ENCODE data around the gene ASB9. TPM values are rescaled to one million over a fixed set of nuclear protein-coding genes. Genes with fewer than 3 reads are reported as not detected.
"Not testable (repeated sequence)": the region's sequence is repeated elsewhere in the genome, so short reads cannot be mapped to it uniquely, and the experiment has no call there.

The ASB9 gene
- total and polyA plus RNA-seq, 4 donors, result 2.4 to 11.3 (median 2.9) TPM

- TF ChIP-seq YY1 (IDR thresholded peaks at IDR 0.05) (no peak), GABPA (IDR thresholded peaks at IDR 0.05 in 1 of 2, conservative IDR thresholded peaks at IDR 0.05 in 1 of 2) (no peak), CTCF (IDR thresholded peaks at IDR 0.05; ENCODE audit: low read depth, low read length, missing input control) (no peak), NR2F2 (IDR thresholded peaks at IDR 0.05) (no peak)
Measured at GRCh38 chrX:15202454-15203177, 67.3 kb downstream of the ASB9 start (continued).

- no peak overlapping the region for H3K27ac ChIP-seq (ENCODE audit: low read depth in 1 of 2, low read length in 2 of 2)
- DNase-seq (ENCODE audit: low spot score), result no peak
- no peak overlapping the region for H3K4me3 ChIP-seq (ENCODE audit: low read depth in 1 of 3, low read length in 3 of 3)
- peaks cover 0 to 4% (median under 1%) of the 10 kb centered on the region in 4 donors for H3K4me1 ChIP-seq (ENCODE audit: control insufficient read depth in 4 of 4, insufficient read depth in 4 of 4, low read length in 3 of 4)
- no peaks in the 10 kb centered on the region for H3K9me3 ChIP-seq (ENCODE audit: control insufficient read depth in 4 of 4, low read length in 3 of 4)
- no peak overlapping the region for H3K9ac ChIP-seq (ENCODE audit: low read depth in 1 of 2, low read length in 2 of 2)
- 82% methylated on average over 2 of the region's 2 CpGs for WGBS
- no peaks in the 10 kb centered on the region for H3K36me3 ChIP-seq (ENCODE audit: control insufficient read depth in 4 of 4, insufficient read depth in 3 of 4, low read depth in 1 of 4, low read length in 3 of 4)
- TF ChIP-seq RAD21 (IDR thresholded peaks at IDR 0.05) (no peak), FOXA1 (IDR thresholded peaks at IDR 0.05) (no peak)
- H3K27me3 ChIP-seq (ENCODE audit: control insufficient read depth in 4 of 4, insufficient read depth in 4 of 4, low read length in 3 of 4), result no peaks in the 10 kb centered on the region
Measured at GRCh38 chrX:15200871-15201270, 69.0 kb downstream of the ASB9 start.

GRCh38 chrX:15198608-15199202 is 71.2 kb downstream of the ASB9 start:
- H3K27ac ChIP-seq (ENCODE audit: low read depth in 1 of 2, low read length in 2 of 2); H3K36me3 ChIP-seq (ENCODE audit: control insufficient read depth in 4 of 4, insufficient read depth in 3 of 4, low read depth in 1 of 4, low read length in 3 of 4); H3K9me3 ChIP-seq (ENCODE audit: control insufficient read depth in 4 of 4, low read length in 3 of 4); H3K4me1 ChIP-seq (ENCODE audit: control insufficient read depth in 4 of 4, insufficient read depth in 4 of 4, low read length in 3 of 4); DNase-seq (ENCODE audit: low spot score); H3K4me3 ChIP-seq (ENCODE audit: low read depth in 1 of 3, low read length in 3 of 3); H3K27me3 ChIP-seq (ENCODE audit: control insufficient read depth in 4 of 4, insufficient read depth in 4 of 4, low read length in 3 of 4); H3K9ac ChIP-seq (ENCODE audit: low read depth in 1 of 2, low read length in 2 of 2): not testable (repeated sequence)
- 96% methylated on average over 2 of the region's 2 CpGs for WGBS

- Histone ChIP-seq H3K9me3 (ENCODE audit: control insufficient read depth in 4 of 4, low read length in 3 of 4) (no peaks in the 10 kb centered on the region), H3K9ac (ENCODE audit: low read depth in 1 of 2, low read length in 2 of 2) (no peak overlapping the region), H3K4me1 (ENCODE audit: control insufficient read depth in 4 of 4, insufficient read depth in 4 of 4, low read length in 3 of 4) (no peaks in the 10 kb centered on the region), H3K27me3 (ENCODE audit: control insufficient read depth in 4 of 4, insufficient read depth in 4 of 4, low read length in 3 of 4) (no peaks in the 10 kb centered on the region), H3K4me3 (ENCODE audit: low read depth in 1 of 3, low read length in 3 of 3) (no peak overlapping the region), H3K36me3 (ENCODE audit: control insufficient read depth in 4 of 4, insufficient read depth in 3 of 4, low read depth in 1 of 4, low read length in 3 of 4) (no peaks in the 10 kb centered on the region), H3K27ac (ENCODE audit: low read depth in 1 of 2, low read length in 2 of 2) (no peak overlapping the region)
- WGBS, result 60% methylated on average over 3 of the region's 3 CpGs
- no peak for DNase-seq (ENCODE audit: low spot score)
- TF ChIP-seq RAD21 (IDR thresholded peaks at IDR 0.05) (no peak), SP1 (IDR thresholded peaks at IDR 0.05) (no peak), ZBTB33 (IDR thresholded peaks at IDR 0.05) (no peak), NR2F2 (IDR thresholded peaks at IDR 0.05) (no peak), JUND (IDR thresholded peaks at IDR 0.05) (no peak), MAX (IDR thresholded peaks at IDR 0.05) (no peak), EGR1 (IDR thresholded peaks at IDR 0.05; ENCODE audit: low read depth in 2 of 2) (no peak), YY1 (IDR thresholded peaks at IDR 0.05) (no peak), FOXA2 (IDR thresholded peaks at IDR 0.05) (no peak), FOXA1 (IDR thresholded peaks at IDR 0.05) (no peak), GABPA (IDR thresholded peaks at IDR 0.05 in 1 of 2, conservative IDR thresholded peaks at IDR 0.05 in 1 of 2) (no peak)
Measured at GRCh38 chrX:15194146-15194545, 75.7 kb downstream of the ASB9 start.
